Inflammatory macrophage treated with lipopolysaccharide for 4 hours (primary cell): Measurements from ENCODE around the gene CCDC90B.

ENCODE experiments used
- DNase-seq: peaks from one replicate; pipeline ENCODE4 v3.0.0-alpha.2; 2020

Gene CCDC90B

GRCh38 chr11:83222499-83222898, 63.7 kb downstream of the CCDC90B start:
- no peak for DNase-seq

GRCh38 chr11:83221694-83222093, 64.5 kb downstream of the CCDC90B start:
- DNase-seq = no peak

GRCh38 chr11:83220260-83220659, 65.9 kb downstream of the CCDC90B start:
- no peak for DNase-seq

GRCh38 chr11:83219095-83219494, 67.1 kb downstream of the CCDC90B start:
- no peak for DNase-seq
